Measurements from ENCODE around the gene ATN1.

DNA sequence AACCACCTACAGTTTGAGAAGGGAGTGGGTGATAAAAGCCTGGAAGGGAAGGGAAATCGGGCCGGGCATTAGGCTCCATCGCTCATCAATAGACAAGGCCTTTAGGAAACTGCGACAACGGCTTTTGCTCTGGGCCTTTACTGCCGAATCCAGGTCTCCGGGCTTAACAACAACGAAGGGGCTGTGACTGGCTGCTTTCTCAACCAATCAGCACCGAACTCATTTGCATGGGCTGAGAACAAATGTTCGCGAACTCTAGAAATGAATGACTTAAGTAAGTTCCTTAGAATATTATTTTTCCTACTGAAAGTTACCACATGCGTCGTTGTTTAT is 15.6 kb downstream of the ATN1 start:
- TF ChIP-seq, protein P1, sequence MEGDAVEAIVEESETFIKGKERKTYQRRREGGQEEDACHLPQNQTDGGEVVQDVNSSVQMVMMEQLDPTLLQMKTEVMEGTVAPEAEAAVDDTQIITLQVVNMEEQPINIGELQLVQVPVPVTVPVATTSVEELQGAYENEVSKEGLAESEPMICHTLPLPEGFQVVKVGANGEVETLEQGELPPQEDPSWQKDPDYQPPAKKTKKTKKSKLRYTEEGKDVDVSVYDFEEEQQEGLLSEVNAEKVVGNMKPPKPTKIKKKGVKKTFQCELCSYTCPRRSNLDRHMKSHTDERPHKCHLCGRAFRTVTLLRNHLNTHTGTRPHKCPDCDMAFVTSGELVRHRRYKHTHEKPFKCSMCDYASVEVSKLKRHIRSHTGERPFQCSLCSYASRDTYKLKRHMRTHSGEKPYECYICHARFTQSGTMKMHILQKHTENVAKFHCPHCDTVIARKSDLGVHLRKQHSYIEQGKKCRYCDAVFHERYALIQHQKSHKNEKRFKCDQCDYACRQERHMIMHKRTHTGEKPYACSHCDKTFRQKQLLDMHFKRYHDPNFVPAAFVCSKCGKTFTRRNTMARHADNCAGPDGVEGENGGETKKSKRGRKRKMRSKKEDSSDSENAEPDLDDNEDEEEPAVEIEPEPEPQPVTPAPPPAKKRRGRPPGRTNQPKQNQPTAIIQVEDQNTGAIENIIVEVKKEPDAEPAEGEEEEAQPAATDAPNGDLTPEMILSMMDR (IDR thresholded peaks at IDR 0.05; ENCODE audit: low read depth, low read length, missing input control), result no peak
- TF ChIP-seq, protein P2, sequence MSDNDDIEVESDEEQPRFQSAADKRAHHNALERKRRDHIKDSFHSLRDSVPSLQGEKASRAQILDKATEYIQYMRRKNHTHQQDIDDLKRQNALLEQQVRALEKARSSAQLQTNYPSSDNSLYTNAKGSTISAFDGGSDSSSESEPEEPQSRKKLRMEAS (IDR thresholded peaks at IDR 0.05), result no peak
- TF ChIP-seq YY1 (IDR thresholded peaks at IDR 0.05), result no peak
- no peak for TF ChIP-seq JUND (IDR thresholded peaks at IDR 0.05)
- no peak for TF ChIP-seq FOXA1 (IDR thresholded peaks at IDR 0.05)
- TF ChIP-seq, protein P3, sequence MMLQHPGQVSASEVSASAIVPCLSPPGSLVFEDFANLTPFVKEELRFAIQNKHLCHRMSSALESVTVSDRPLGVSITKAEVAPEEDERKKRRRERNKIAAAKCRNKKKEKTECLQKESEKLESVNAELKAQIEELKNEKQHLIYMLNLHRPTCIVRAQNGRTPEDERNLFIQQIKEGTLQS (IDR thresholded peaks at IDR 0.05), result no peak
- TF ChIP-seq, protein P4, sequence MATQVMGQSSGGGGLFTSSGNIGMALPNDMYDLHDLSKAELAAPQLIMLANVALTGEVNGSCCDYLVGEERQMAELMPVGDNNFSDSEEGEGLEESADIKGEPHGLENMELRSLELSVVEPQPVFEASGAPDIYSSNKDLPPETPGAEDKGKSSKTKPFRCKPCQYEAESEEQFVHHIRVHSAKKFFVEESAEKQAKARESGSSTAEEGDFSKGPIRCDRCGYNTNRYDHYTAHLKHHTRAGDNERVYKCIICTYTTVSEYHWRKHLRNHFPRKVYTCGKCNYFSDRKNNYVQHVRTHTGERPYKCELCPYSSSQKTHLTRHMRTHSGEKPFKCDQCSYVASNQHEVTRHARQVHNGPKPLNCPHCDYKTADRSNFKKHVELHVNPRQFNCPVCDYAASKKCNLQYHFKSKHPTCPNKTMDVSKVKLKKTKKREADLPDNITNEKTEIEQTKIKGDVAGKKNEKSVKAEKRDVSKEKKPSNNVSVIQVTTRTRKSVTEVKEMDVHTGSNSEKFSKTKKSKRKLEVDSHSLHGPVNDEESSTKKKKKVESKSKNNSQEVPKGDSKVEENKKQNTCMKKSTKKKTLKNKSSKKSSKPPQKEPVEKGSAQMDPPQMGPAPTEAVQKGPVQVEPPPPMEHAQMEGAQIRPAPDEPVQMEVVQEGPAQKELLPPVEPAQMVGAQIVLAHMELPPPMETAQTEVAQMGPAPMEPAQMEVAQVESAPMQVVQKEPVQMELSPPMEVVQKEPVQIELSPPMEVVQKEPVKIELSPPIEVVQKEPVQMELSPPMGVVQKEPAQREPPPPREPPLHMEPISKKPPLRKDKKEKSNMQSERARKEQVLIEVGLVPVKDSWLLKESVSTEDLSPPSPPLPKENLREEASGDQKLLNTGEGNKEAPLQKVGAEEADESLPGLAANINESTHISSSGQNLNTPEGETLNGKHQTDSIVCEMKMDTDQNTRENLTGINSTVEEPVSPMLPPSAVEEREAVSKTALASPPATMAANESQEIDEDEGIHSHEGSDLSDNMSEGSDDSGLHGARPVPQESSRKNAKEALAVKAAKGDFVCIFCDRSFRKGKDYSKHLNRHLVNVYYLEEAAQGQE (IDR thresholded peaks at IDR 0.05), result no peak
